GM12872 (cell line): ENCODE results near the gene SDR42E1.

ENCODE experiments used
- TF ChIP-seq, protein P1 (sequence below): IDR thresholded peaks from 3 replicates; pipeline ENCODE4 v1.5.1; 2011; ENCODE audit warnings: low read depth, mild to moderate bottlenecking, low read length, moderate library complexity; ENCODE audit not compliant: insufficient read depth

SDR42E1 gene

DNA sequence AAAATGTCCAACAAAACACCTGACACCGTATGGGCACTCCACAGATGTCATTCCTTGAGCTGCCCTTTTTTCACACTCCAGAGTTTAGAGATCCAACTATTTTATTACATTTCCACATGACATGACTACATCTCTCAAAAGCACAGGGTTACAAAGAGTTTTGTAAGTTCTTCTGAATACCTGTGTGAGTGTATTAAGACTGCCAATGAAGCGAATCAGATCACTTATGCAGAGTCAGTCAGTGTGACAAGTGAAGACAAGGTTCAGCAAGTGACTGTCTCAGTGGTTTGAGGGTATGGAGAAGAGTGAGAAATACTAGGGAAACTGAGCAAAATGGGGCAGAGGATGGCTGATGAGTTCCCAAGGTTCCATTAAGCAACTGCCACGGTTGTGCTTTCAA is 8.4 kb downstream of the SDR42E1 start:
- TF ChIP-seq, protein P1, sequence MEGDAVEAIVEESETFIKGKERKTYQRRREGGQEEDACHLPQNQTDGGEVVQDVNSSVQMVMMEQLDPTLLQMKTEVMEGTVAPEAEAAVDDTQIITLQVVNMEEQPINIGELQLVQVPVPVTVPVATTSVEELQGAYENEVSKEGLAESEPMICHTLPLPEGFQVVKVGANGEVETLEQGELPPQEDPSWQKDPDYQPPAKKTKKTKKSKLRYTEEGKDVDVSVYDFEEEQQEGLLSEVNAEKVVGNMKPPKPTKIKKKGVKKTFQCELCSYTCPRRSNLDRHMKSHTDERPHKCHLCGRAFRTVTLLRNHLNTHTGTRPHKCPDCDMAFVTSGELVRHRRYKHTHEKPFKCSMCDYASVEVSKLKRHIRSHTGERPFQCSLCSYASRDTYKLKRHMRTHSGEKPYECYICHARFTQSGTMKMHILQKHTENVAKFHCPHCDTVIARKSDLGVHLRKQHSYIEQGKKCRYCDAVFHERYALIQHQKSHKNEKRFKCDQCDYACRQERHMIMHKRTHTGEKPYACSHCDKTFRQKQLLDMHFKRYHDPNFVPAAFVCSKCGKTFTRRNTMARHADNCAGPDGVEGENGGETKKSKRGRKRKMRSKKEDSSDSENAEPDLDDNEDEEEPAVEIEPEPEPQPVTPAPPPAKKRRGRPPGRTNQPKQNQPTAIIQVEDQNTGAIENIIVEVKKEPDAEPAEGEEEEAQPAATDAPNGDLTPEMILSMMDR, result no peak

DNA sequence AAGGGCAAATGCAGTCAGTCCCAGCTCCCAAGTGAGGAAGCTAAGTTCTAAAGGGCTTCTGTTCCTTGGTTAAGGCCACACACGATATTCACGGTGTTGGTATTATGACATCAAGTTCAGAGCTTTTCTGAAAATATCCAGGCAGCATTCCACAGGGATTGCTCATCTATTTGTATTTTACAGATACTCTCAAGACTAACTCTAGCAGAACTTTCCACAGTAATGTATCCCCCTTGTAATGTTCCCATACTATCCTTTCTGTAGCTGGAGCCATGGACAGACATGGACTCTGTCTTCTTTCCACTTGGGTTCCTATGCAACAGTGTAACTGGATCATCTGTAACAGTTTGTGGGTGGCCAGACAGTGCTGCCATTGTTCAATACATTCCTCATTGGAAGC is 13.5 kb downstream of the SDR42E1 start:
- TF ChIP-seq, protein P1, result no peak

- TF ChIP-seq, protein P1, result no peak; the same call in 2 of the 3 replicates
These were observed 14.4 kb downstream of the SDR42E1 start for GRCh38 chr16:81996664-81997509.

- TF ChIP-seq, protein P1, result no peak
These were observed 15.6 kb downstream of the SDR42E1 start for GRCh38 chr16:81995651-81996050.

GRCh38 chr16:81994485-81994884 is 16.8 kb downstream of the SDR42E1 start:
- TF ChIP-seq, protein P1, result peak; percentile 46

GRCh38 chr16:81992859-81993258 is 18.4 kb downstream of the SDR42E1 start:
- TF ChIP-seq, protein P1, result no peak

DNA sequence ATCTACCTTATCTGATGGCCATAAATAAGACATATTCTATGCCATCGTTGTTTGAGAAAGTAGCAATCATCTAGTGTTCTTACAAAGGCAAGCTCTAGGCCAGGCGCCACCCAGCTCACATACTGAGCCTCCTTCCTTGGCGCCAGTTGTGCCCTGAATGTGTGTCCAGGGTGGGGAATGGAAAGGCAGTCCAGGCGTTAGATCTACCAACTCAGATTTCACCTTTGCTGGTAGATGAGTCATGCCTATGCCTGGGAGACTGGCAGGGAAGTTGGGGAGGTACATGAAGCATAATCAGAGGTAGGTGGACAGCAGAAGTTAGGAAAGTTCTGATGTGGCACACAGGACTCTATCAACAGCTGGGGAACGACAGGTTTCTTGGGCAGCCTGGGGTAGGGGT is 23.6 kb downstream of the SDR42E1 start:
- TF ChIP-seq, protein P1, result no peak
